GM18526 (cell line): ENCODE results near the gene PRR35.

Experiments
- POLR2A ChIP-seq: IDR thresholded peaks from 3 replicates; pipeline ENCODE4 v1.6.1; 2011; ENCODE audit not compliant: insufficient read length; ENCODE audit errors: extremely low read depth

PRR35 gene

GRCh38 chr16:560204-560700 is at the start of gene PRR35:
TSS of gene PRR35 (plus strand) at chr16:560394. CDS start at chr16:563295, 2,901 bp downstream.
- TF ChIP-seq POLR2A: no peak

- TF ChIP-seq POLR2A: no peak
Observed at GRCh38 chr16:512802-513201, 47.4 kb upstream of the PRR35 start.

- no peak for TF ChIP-seq POLR2A
Observed at GRCh38 chr16:513950-514349, 46.2 kb upstream of the PRR35 start.

- no peak for TF ChIP-seq POLR2A
Observed at GRCh38 chr16:515175-515938, 44.8 kb upstream of the PRR35 start.

- TF ChIP-seq POLR2A: no peak
Observed at GRCh38 chr16:515939-516226, 44.3 kb upstream of the PRR35 start.

- TF ChIP-seq POLR2A: no peak
Observed at GRCh38 chr16:516301-516700, 43.9 kb upstream of the PRR35 start.

GRCh38 chr16:518858-519257 is 41.3 kb upstream of the PRR35 start:
- no peak for TF ChIP-seq POLR2A

- TF ChIP-seq POLR2A: no peak
Observed at GRCh38 chr16:519425-519824, 40.8 kb upstream of the PRR35 start.

GRCh38 chr16:519841-520687 is 40.1 kb upstream of the PRR35 start:
- no peak for TF ChIP-seq POLR2A

GRCh38 chr16:520847-521246 is 39.3 kb upstream of the PRR35 start:
- TF ChIP-seq POLR2A: no peak

GRCh38 chr16:521381-522210 is 38.6 kb upstream of the PRR35 start:
- TF ChIP-seq POLR2A: no peak

GRCh38 chr16:522320-523096 is 37.7 kb upstream of the PRR35 start:
- TF ChIP-seq POLR2A: no peak

GRCh38 chr16:523097-523741 is 37.0 kb upstream of the PRR35 start:
- TF ChIP-seq POLR2A: no peak
